HG03045 (cell line): ENCODE results near the gene MYLK4.

Source experiments
- ATAC-seq: cut with Tn5 transposase; IDR thresholded peaks from one replicate; pipeline ENCODE4 v1.9.1; 2021; ENCODE audit warnings: mild to moderate bottlenecking, moderate library complexity; ENCODE audit not compliant: unreplicated experiment

Gene MYLK4

DNA sequence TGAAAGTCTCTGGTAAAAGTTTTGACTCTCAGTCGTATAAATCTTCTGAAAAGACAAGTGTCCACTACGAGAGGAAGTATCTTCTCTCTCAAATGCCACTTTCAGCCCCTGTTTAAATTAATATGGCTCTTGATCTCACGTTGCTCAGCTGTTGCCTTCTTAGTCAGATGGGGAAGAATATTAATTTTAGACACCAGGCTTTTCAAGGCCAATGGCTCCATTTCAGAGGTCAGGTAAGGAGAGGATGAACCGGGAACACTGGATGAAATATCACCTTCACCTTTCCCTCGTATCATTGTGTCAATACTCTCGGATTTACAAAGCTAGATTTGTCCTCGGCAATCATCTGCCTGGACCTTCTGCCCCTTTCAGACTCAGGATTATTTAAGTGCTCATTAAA lies at the start of gene MYLK4:
TSS of gene MYLK4 (minus strand) at position 91 of the 400 bp plus-strand sequence. CDS start 1,628 bp downstream, outside the sequence.
- no peak for ATAC-seq

DNA sequence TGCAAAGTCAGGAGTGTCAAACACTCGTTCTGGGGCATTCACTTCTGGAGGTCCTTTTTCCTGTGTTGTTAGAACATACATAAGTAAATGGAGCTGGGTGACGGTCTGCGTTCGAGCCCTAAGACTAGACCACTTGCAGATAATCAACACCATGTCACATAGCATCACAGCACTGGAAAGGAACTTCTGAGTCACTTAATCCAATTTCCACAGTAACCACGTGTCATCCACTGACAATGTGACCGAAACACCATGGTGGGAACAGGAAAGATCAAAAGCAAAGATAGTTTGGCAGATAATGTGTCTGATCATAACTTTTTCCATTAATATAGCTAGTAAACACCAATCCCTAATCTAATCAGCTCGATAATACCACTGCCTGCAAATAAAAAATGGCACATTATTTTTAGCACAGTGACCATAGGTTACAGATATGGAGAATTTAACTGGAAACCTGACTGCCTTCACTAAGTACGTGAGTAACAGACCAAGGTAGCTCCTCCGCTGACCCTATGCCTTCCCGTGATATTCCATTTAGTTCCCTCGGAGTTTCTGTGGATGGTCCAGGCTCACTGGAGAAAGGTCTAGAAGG lies 49.3 kb upstream of the MYLK4 start:
- ATAC-seq: no peak

GRCh38 chr6:2798586-2799134 lies 47.9 kb upstream of the MYLK4 start:
- ATAC-seq: no peak

GRCh38 chr6:2797564-2798031 lies 46.9 kb upstream of the MYLK4 start:
- no peak for ATAC-seq

GRCh38 chr6:2796861-2797260 lies 46.1 kb upstream of the MYLK4 start:
- ATAC-seq: no peak

DNA sequence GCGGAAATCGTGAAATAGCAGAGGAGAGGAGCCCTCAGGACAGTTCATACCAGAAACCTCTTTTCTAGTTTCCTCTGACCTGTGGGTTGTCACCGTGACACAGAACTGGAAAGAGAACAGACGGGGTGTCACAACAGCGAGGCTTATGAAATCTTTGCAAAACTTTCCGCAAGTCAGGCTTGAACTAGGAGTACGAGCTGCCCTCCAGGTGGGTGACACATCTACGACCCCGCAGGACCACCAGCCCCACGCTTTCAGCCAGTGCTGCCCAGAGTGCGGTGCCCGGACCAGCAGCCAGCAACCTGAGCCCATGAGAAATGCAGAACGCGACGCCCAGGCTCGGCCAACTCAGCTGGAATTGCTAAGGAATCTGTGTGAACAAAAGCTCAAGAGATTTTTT lies 45.2 kb upstream of the MYLK4 start:
- ATAC-seq: no peak

GRCh38 chr6:2795162-2795561 lies 44.4 kb upstream of the MYLK4 start:
- no peak for ATAC-seq

DNA sequence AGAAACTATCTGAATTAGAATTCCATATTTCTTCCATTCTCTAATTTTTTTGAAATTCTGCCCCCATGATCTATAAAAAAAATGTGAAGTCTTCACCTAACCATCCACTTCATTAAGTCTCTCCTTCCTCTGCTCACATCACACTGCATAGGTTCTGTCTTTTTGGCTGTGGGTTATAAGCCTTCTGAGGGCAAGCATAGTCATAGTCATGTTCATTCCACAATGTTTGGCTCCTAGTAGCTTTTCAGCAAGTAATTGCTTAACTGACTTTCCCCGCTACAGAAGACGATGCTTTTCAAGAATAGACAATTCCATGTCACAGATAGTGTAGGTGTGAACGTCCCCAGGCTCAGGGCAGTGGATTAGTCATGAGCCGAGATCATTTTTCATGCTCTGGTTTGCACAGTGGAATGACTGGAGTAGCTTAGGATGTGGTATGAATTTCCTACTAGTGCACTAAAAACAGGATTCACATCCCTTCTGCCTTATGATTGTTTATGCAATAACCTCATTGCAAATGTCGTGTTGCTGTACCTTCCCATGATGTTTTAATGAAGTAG lies 43.5 kb upstream of the MYLK4 start:
- no peak for ATAC-seq

DNA sequence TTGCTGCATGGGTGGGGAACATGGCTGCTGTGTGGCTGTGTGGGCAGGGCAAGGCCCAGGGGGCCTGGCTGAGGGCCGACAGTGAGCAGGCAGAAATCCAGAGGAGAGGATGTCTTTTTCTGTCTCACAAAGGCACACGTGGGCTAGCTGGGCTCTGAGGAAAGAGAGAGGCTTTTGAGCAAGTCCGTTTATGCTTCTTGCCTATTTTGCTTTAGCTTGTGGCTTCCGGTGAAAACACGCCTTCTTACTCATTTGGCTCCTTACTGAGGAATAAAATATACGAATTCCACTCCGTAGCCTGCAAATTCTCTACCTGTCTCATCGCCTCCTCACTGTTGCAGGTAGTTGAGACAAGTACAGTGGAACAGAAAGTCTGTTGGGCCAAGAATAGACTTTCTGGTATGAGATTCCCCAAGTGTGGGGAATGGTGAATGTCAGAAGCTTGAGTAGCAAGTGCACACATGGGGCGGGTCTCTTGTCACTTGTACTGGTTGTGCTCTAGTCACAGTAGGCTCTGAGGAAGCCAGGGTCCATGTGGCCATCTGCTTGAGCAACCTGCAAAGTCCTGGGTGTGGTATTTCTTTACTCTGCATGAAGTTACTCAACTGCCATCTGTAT lies 42.9 kb upstream of the MYLK4 start:
- no peak for ATAC-seq

DNA sequence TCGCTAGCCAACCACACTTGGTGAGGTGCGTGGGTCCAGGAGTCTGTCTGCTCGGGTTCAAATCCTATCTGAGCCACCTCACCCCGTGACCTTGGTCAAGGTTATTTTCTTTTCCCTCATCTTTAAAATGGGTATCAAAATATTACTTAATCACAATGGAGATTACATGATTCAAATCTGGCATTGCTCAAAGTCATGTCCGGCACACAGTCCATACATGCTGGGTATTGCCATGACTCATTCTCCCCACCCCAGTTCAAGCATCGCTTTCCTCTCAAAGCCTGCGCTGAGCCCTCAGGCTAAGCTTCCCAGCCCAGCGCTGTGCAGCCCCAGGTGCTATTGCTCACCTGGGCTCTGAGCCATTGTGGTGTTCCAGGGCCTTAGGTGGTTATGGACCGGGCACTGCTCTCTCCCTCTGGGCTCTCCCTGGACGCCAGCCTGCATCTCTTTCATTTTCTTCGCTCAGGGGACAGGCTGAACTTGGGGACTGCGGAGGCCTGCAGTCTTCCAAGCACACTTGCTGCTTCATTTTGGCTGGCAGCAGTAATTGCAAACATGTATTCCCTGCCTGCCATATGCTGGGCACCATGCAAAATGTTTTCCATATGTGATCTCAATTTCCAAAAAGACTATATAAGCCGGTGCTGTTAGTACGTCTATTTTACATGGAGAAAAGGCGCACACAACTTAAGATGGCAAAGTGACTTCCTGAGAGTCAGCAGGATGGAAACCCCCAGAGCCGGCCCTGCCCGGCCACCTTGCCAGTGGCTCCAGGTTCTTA lies 41.8 kb upstream of the MYLK4 start:
- no peak for ATAC-seq

DNA sequence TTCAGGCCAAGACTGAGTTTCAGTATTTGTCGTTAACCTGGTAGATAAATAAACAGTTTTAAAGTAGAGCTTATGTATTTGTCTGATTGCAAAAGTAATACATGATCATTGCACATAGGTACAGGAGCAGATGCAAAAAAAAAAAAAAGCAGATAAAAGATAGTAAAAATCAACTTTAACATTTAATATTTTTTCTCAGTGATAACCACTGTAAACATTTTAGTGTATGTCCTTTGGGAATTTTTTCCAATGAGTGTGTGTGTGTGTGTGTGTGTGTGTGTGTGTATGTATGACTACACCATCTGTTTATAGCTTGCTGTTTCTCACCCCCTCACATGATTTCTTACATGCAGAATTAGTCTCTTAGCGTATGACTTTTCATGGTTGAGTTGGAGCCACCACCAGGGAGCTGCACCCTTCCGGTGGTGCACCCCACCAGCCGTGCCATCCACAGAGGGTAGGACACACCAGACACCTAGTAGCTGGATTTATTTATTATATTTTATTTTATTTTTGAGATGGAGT lies 40.8 kb upstream of the MYLK4 start:
- ATAC-seq: no peak

GRCh38 chr6:2790588-2791449 lies 40.1 kb upstream of the MYLK4 start:
- no peak for ATAC-seq

DNA sequence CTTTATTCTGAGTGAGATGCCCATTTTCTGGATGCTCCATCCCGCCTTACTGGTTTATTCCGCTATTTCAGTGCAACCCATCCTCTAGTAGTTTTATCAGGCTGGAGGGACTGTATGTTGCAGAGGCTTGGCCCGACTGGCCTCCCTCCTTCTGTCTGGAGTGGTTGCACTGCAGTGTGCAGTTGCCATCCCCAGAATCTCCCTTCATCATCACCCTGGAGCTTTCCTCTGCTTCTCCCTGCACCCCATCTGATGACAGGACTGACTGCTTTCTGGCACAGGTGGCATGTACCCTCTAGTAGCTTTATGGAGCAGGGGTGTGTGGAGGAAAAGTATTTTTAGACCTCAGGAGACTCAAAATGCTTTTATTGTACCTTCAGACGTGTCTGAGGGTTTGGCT lies 35.5 kb upstream of the MYLK4 start:
- ATAC-seq: no peak

DNA sequence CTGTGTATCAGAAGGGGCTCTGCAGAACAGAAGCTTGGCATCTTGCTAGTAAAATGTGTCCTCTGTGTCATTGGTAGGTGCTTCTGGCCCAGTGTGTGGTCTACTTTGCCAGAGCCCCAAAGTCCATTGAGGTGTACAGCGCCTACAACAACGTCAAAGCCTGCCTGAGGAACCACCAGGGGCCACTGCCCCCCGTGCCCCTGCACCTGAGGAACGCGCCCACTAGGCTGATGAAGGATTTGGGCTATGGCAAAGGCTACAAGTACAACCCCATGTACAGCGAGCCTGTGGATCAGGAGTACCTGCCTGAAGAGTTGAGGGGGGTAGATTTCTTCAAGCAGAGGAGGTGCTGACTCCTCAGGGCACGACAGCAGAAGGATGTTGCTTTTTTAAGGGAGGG lies 34.2 kb upstream of the MYLK4 start:
- ATAC-seq: no peak

- no peak for ATAC-seq
Measured at GRCh38 chr6:2784061-2784460, 33.3 kb upstream of the MYLK4 start.

DNA sequence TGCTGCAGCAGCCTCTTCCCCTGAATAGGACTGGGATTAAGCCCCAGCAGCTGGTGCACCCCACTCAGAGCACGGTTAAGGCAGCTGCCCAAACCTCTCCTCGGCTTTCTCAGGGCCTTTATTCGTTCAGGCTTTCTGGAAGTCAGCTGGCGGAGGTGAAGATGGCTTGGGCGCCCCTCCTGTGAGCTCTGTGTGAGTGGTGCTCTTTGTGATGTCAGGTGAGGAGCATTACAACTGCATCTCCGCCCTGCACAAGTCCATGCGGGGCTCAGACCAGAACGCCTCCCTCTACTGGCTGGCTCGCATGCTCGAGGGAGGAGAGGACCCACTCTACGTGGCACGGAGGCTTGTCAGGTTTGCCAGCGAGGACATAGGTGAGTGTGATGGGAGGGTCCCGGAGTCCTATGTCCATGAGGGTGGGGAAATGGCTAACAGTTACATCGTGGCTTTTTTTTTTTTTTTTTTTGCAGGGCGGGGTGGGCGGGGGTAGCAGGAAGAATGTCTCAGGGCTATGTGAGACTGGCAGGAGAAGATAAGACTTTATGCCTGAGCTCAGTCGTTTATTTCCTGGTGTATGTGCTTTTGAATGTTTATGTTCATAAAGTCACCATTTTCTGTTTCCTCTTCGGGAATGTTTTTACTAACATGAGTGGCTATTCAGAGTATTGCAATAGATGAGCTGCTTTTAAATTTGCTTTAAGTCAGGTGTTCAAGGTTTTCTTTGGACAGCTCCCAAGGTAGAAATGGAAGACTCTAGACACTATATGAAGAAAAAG lies 32.7 kb upstream of the MYLK4 start:
- ATAC-seq: no peak

DNA sequence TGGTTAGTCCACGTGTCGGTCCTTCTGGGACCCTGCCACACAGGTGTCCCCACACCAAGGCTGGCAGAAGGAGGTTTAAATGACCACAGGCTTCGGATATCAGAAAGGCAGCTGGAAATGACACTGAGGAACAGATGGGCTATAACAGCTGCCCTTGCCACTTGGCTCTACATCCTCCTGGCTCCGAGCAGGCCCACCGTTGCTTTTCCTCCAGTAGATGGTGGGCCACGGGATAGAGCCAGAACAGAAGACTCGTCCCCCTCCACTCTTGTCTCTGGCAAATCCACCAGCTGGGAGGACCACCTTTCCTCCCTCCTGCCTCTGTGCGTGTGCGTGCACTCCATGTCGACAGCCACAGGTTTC lies 32.1 kb upstream of the MYLK4 start:
- no peak for ATAC-seq

GRCh38 chr6:2782356-2782708 lies 31.6 kb upstream of the MYLK4 start:
- ATAC-seq: no peak

- ATAC-seq: no peak
Measured at GRCh38 chr6:2781685-2782355, 31.1 kb upstream of the MYLK4 start.
